ENCODE results near the gene YARS1. TPM values are rescaled to one million over a fixed set of nuclear protein-coding genes. Genes with fewer than 3 reads are reported as not detected.

The YARS1 gene
- total RNA-seq, 1 experiment from 2014 or later = 115 TPM

DNA sequence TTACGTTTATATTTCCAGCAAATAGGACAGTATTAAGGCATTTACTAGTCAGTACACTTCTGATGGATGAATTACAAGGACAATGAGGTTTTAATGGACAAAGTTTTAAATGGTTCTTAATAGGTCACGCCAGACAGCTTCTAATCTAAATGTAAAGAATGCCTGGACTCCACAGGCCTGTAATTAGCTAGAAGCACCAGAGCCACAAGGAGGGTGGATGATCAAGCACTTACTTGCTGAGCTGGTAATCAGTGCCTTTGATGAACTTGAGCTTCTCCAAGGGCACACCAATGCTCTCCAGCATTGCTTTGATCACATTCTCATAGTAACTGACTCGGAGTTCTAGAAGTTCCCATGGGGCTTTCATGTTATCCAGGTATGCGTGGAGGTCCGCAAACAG is 6.8 kb downstream of the YARS1 start:
- DNase-seq (no peak), ATAC-seq (no peak)
- Histone ChIP-seq H3K4me3 (ENCODE audit: low read length) (no peak overlapping the region), H3K9me2 (replicated peaks; ENCODE audit: low read length) (no peaks in the 10 kb centered on the region), H3K4me1 (ENCODE audit: insufficient read depth, low read length) (peaks cover 17% of the 10 kb centered on the region), H3K27ac (ENCODE audit: low read length) (no peak overlapping the region), H2AFZ (ENCODE audit: low read length) (no peak overlapping the region), H3K9ac (ENCODE audit: low read length) (no peak overlapping the region), H3K36me3 (ENCODE audit: low read depth, low read length) (peaks cover 40% of the 10 kb centered on the region), H3F3A (ENCODE audit: low read length, unreplicated experiment) (no peaks in the 10 kb centered on the region), H3K9me3 (ENCODE audit: low read length) (no peaks in the 10 kb centered on the region), H3K4me2 (ENCODE audit: low read length) (no peak overlapping the region), H3K79me2 (ENCODE audit: low read length) (peaks cover 64% of the 10 kb centered on the region), H3K27me3 (ENCODE audit: low read length) (no peaks in the 10 kb centered on the region), H4K20me1 (ENCODE audit: low read length) (no peaks in the 10 kb centered on the region)
- POLR2A ChIA-PET (ENCODE audit: unreplicated experiment) = no interaction called here
- BruUV-seq (replicated peaks) = no TSS peak
- intact Hi-C loops (cut with micrococcal nuclease) = no loop called here
- TF ChIP-seq EZH2 (IDR thresholded peaks at IDR 0.05; ENCODE audit: low read length, unreplicated experiment) = no peak
- TF ChIP-seq, protein P1, sequence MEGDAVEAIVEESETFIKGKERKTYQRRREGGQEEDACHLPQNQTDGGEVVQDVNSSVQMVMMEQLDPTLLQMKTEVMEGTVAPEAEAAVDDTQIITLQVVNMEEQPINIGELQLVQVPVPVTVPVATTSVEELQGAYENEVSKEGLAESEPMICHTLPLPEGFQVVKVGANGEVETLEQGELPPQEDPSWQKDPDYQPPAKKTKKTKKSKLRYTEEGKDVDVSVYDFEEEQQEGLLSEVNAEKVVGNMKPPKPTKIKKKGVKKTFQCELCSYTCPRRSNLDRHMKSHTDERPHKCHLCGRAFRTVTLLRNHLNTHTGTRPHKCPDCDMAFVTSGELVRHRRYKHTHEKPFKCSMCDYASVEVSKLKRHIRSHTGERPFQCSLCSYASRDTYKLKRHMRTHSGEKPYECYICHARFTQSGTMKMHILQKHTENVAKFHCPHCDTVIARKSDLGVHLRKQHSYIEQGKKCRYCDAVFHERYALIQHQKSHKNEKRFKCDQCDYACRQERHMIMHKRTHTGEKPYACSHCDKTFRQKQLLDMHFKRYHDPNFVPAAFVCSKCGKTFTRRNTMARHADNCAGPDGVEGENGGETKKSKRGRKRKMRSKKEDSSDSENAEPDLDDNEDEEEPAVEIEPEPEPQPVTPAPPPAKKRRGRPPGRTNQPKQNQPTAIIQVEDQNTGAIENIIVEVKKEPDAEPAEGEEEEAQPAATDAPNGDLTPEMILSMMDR (conservative IDR thresholded peaks at IDR 0.05; ENCODE audit: low read depth, low read length) = no peak
- no peak for TF ChIP-seq EZH2phosphoT487 (IDR thresholded peaks at IDR 0.05; ENCODE audit: borderline replicate concordance, low read length)
- CTCF ChIA-PET = no interaction called here

DNA sequence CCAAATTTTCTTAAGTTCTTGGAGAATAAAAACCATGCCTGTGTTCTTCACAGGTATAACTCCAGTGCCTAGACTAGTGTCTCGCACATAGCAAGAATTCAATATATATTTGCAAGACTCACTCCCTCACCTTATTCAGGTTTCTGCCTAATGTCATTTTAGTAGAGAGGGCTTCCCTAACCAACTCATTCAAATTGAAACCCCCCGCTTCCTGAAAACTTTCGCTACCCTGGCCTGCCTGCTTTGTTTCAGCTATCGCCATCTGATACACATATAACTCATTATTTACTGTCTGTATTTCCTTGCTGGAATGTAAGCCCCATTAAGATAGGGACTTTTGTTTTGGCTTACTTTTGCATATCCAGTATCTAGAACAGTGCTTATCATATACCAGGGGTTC is 8.6 kb downstream of the YARS1 start:
- no peaks in the 10 kb centered on the region for H3K9me3 ChIP-seq (ENCODE audit: low read length)
- no peak for TF ChIP-seq EZH2phosphoT487 (IDR thresholded peaks at IDR 0.05; ENCODE audit: borderline replicate concordance, low read length)
- TF ChIP-seq EZH2 (IDR thresholded peaks at IDR 0.05; ENCODE audit: low read length, unreplicated experiment) = no peak
- TF ChIP-seq, protein P1 (conservative IDR thresholded peaks at IDR 0.05; ENCODE audit: low read depth, low read length) = no peak
- H2AFZ ChIP-seq (ENCODE audit: low read length) = no peak overlapping the region
- H3K4me1 ChIP-seq (ENCODE audit: insufficient read depth, low read length) = no peaks in the 10 kb centered on the region
- DNase-seq (no peak), ATAC-seq (no peak)
- H3K27me3 ChIP-seq (ENCODE audit: low read length) = no peaks in the 10 kb centered on the region
- BruUV-seq (replicated peaks) = no TSS peak
- no peak overlapping the region for H3K4me3 ChIP-seq (ENCODE audit: low read length)
- H3K4me2 ChIP-seq (ENCODE audit: low read length) = no peak overlapping the region
- ChIA-PET CTCF (no interaction called here), POLR2A (ENCODE audit: unreplicated experiment) (no interaction called here)
- peaks cover 40% of the 10 kb centered on the region for H3K36me3 ChIP-seq (ENCODE audit: low read depth, low read length)
- H3F3A ChIP-seq (ENCODE audit: low read length, unreplicated experiment) = no peaks in the 10 kb centered on the region
- no peaks in the 10 kb centered on the region for H4K20me1 ChIP-seq (ENCODE audit: low read length)
- H3K27ac ChIP-seq (ENCODE audit: low read length) = no peak overlapping the region
- no peak overlapping the region for H3K9ac ChIP-seq (ENCODE audit: low read length)
- peaks cover 46% of the 10 kb centered on the region for H3K79me2 ChIP-seq (ENCODE audit: low read length)
- intact Hi-C loops (cut with micrococcal nuclease) = no loop called here
- H3K9me2 ChIP-seq (replicated peaks; ENCODE audit: low read length) = no peaks in the 10 kb centered on the region

DNA sequence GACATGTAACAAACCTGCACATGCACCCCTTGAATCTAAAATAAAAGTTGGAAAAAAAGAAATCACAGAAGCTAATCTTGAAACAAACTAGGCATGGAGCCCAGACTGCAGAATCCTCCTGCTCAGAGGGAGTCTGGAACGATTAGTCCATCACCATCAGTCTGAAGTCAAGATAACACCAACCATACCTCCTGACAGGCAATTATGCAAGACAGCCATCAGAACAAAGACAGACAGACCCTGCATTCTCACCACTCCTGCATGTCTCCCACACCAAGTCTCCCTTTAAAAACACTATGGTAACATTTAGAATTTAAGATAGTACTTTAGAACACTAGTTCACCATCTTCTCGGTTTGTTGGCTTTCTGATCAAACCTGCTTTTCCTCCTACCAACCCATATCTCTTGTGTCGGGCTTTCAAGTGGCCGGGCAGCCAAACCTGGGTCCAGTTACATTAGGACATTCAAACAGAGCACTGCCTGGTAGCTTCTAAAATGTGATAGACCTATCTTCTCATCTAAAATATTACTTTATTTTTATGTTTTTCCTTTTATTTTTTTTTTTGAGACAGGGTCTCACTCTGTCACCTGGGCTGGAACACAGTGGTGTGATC is 10.1 kb downstream of the YARS1 start:
- BruUV-seq (replicated peaks) = no TSS peak
- Histone ChIP-seq H3K27ac (ENCODE audit: low read length) (no peak overlapping the region), H3K27me3 (ENCODE audit: low read length) (no peaks in the 10 kb centered on the region), H3K4me2 (ENCODE audit: low read length) (no peak overlapping the region), H4K20me1 (ENCODE audit: low read length) (no peaks in the 10 kb centered on the region), H3K4me3 (ENCODE audit: low read length) (no peak overlapping the region), H3K9ac (ENCODE audit: low read length) (no peak overlapping the region), H3K9me2 (replicated peaks; ENCODE audit: low read length) (no peaks in the 10 kb centered on the region), H3K9me3 (ENCODE audit: low read length) (no peaks in the 10 kb centered on the region), H3K36me3 (ENCODE audit: low read depth, low read length) (peaks cover 48% of the 10 kb centered on the region), H3K4me1 (ENCODE audit: insufficient read depth, low read length) (peaks cover 7% of the 10 kb centered on the region; the same call in 1 of the 2 replicates), H3F3A (ENCODE audit: low read length, unreplicated experiment) (no peaks in the 10 kb centered on the region), H3K79me2 (ENCODE audit: low read length) (peaks cover 33% of the 10 kb centered on the region), H2AFZ (ENCODE audit: low read length) (no peak overlapping the region)
- POLR2A ChIA-PET (ENCODE audit: unreplicated experiment) = no interaction called here
- intact Hi-C loops (cut with micrococcal nuclease) = no loop called here
- DNase-seq (no peak), ATAC-seq (no peak)
- TF ChIP-seq EZH2 (IDR thresholded peaks at IDR 0.05; ENCODE audit: low read length, unreplicated experiment) (no peak), EZH2phosphoT487 (IDR thresholded peaks at IDR 0.05; ENCODE audit: borderline replicate concordance, low read length) (no peak)
- TF ChIP-seq, protein P1 (conservative IDR thresholded peaks at IDR 0.05; ENCODE audit: low read depth, low read length) = no peak
- CTCF ChIA-PET = no interaction called here
